Activated naive CD4-positive, alpha-beta T cell treated with anti-CD3 and anti-CD28 coated beads, Interleukin-2, amount 50 U/mL, for 72 hours (primary cell): ENCODE data around the gene ASB3. TPM values are rescaled to one million over a fixed set of nuclear protein-coding genes. Genes with fewer than 3 reads are reported as not detected.
"Not testable (repeated sequence)": the region's sequence is repeated elsewhere in the genome, so short reads cannot be mapped to it uniquely, and the experiment has no call there.

Source experiments
- ATAC-seq, 2 donors: fragments of 150-1000 bp; cut with Tn5 transposase; 2 replicates each; pipeline ENCODE4 v1.10.0; 2021; ENCODE audit warnings: mild to moderate bottlenecking in 2 of 2, moderate library complexity in 2 of 2
- DNase-seq, 2 donors: peaks; one replicate each; pipeline ENCODE4 v3.0.0; 2021 to 2022; ENCODE audit warnings: low spot score in 2 of 2
- H3K27ac Mint-ChIP-seq, 2 donors: one replicate each; pipeline ENCODE4 v1.8.0; 2022; ENCODE audit warnings: mild to moderate bottlenecking in 2 of 2, mixed read lengths in 2 of 2
- H3K36me3 Mint-ChIP-seq, 2 donors: one replicate each; pipeline ENCODE4 v1.8.0; 2022; ENCODE audit warnings: mixed read lengths in 2 of 2
- H3K9me3 Mint-ChIP-seq, 2 donors: one replicate each; pipeline ENCODE4 v1.8.0; 2022; ENCODE audit warnings: mixed read lengths in 2 of 2
- total RNA-seq, 2 donors: library from RNA; stranded (reverse); gene quantifications; one replicate each; pipeline ENCODE4 v1.2.3, GENCODE V29; 2022

Gene ASB3
- total RNA-seq, 2 donors from 2014 or later = 29.7 to 34.1 TPM

GRCh38 chr2:53765767-53766166 is 21.0 kb downstream of the ASB3 start:
- Mint-ChIP-seq H3K9me3 (no peaks in the 10 kb centered on the region), H3K36me3 (peaks cover 17 to 18% of the 10 kb centered on the region in 2 donors), H3K27ac (no peak overlapping the region)
- ATAC-seq (no peak), DNase-seq (no peak)

GRCh38 chr2:53757206-53757605 is 29.5 kb downstream of the ASB3 start:
- H3K27ac Mint-ChIP-seq = peak overlapping the region in 1 of 2 donors; percentile 5

GRCh38 chr2:53756644-53757043 is 30.1 kb downstream of the ASB3 start:
- H3K27ac Mint-ChIP-seq = no peak overlapping the region
- peaks cover 0 to 5% of the 10 kb centered on the region in 2 donors for H3K9me3 Mint-ChIP-seq
- DNase-seq (no peak), ATAC-seq (no peak)
- H3K36me3 Mint-ChIP-seq = peaks cover 13 to 17% of the 10 kb centered on the region in 2 donors

More at GRCh38 chr2:53757206-53757605, 29.5 kb downstream of the ASB3 start:
- not testable (repeated sequence) for ATAC-seq, DNase-seq, H3K9me3 Mint-ChIP-seq
- H3K36me3 Mint-ChIP-seq = peaks cover 13 to 17% of the 10 kb centered on the region in 2 donors

- ATAC-seq = no peak
- H3K9me3 Mint-ChIP-seq = peaks cover 0 to 5% of the 10 kb centered on the region in 2 donors
- H3K27ac Mint-ChIP-seq = no peak overlapping the region
- no peak for DNase-seq
- H3K36me3 Mint-ChIP-seq = peaks cover 13 to 17% of the 10 kb centered on the region in 2 donors
Observed at GRCh38 chr2:53755121-53755520, 31.6 kb downstream of the ASB3 start.

- H3K9me3 Mint-ChIP-seq = peaks cover 0 to 5% of the 10 kb centered on the region in 2 donors
- peaks cover 13 to 21% of the 10 kb centered on the region in 2 donors for H3K36me3 Mint-ChIP-seq
- ATAC-seq (peak in 1 of 2 donors; percentile 73), DNase-seq (no peak)
- peak overlapping the region in 1 of 2 donors; percentile 2 for H3K27ac Mint-ChIP-seq
Observed at GRCh38 chr2:53753041-53753440, 33.7 kb downstream of the ASB3 start.

GRCh38 chr2:53752385-53752784 is 34.4 kb downstream of the ASB3 start:
- ATAC-seq (no peak), DNase-seq (no peak)
- no peak overlapping the region for H3K27ac Mint-ChIP-seq
- peaks cover 10 to 21% of the 10 kb centered on the region in 2 donors for H3K36me3 Mint-ChIP-seq
- H3K9me3 Mint-ChIP-seq = peaks cover 0 to 2% of the 10 kb centered on the region in 2 donors

GRCh38 chr2:53751728-53752127 is 35.0 kb downstream of the ASB3 start:
- ATAC-seq (peak; percentile 92 to 94), DNase-seq (no peak)
- Mint-ChIP-seq H3K9me3 (no peaks in the 10 kb centered on the region), H3K36me3 (peaks cover 5 to 17% of the 10 kb centered on the region in 2 donors), H3K27ac (peak overlapping the region in 1 of 2 donors; percentile 26)

GRCh38 chr2:53750041-53750768 is 36.5 kb downstream of the ASB3 start:
- Mint-ChIP-seq H3K9me3 (no peaks in the 10 kb centered on the region), H3K36me3 (peaks cover 0 to 13% of the 10 kb centered on the region in 2 donors), H3K27ac (no peak overlapping the region)
- ATAC-seq = no peak
- DNase-seq = no peak

- DNase-seq (no peak), ATAC-seq (no peak)
- no peaks in the 10 kb centered on the region for H3K9me3 Mint-ChIP-seq
- peaks cover 10 to 18% of the 10 kb centered on the region in 2 donors for H3K36me3 Mint-ChIP-seq
- H3K27ac Mint-ChIP-seq = no peak overlapping the region
Observed at GRCh38 chr2:53744395-53745065, 42.2 kb downstream of the ASB3 start.

GRCh38 chr2:53740170-53740569 is 46.6 kb downstream of the ASB3 start:
- ATAC-seq (no peak), DNase-seq (no peak)
- H3K9me3 Mint-ChIP-seq = no peaks in the 10 kb centered on the region
- no peak overlapping the region for H3K27ac Mint-ChIP-seq
- H3K36me3 Mint-ChIP-seq = peaks cover 5 to 10% of the 10 kb centered on the region in 2 donors

GRCh38 chr2:53739032-53739431 is 47.7 kb downstream of the ASB3 start:
- Mint-ChIP-seq H3K27ac (no peak overlapping the region), H3K36me3 (peaks cover 11 to 16% of the 10 kb centered on the region in 2 donors), H3K9me3 (no peaks in the 10 kb centered on the region)
- DNase-seq (no peak), ATAC-seq (no peak)

- DNase-seq (no peak), ATAC-seq (no peak)
- peak overlapping the region in 1 of 2 donors; percentile 69 for H3K27ac Mint-ChIP-seq
- peaks cover 10 to 12% of the 10 kb centered on the region in 2 donors for H3K36me3 Mint-ChIP-seq
- H3K9me3 Mint-ChIP-seq = no peaks in the 10 kb centered on the region
Observed at GRCh38 chr2:53737091-53737490, 49.7 kb downstream of the ASB3 start.

- Mint-ChIP-seq H3K36me3 (peaks cover 10 to 20% of the 10 kb centered on the region in 2 donors), H3K27ac (no peak overlapping the region), H3K9me3 (peaks cover 0 to 5% of the 10 kb centered on the region in 2 donors)
- DNase-seq = no peak
- no peak for ATAC-seq
Observed at GRCh38 chr2:53729143-53729762, 57.5 kb downstream of the ASB3 start.

- peaks cover 6 to 17% of the 10 kb centered on the region in 2 donors for H3K36me3 Mint-ChIP-seq
- peaks cover 0 to 5% of the 10 kb centered on the region in 2 donors for H3K9me3 Mint-ChIP-seq
- ATAC-seq (no peak), DNase-seq (no peak)
- no peak overlapping the region for H3K27ac Mint-ChIP-seq
Observed at GRCh38 chr2:53727921-53728320, 58.8 kb downstream of the ASB3 start.

GRCh38 chr2:53725662-53726061 is 61.1 kb downstream of the ASB3 start:
- no peak for ATAC-seq
- no peak overlapping the region for H3K27ac Mint-ChIP-seq
- peaks cover 0 to 5% of the 10 kb centered on the region in 2 donors for H3K9me3 Mint-ChIP-seq
- peaks cover 6 to 17% of the 10 kb centered on the region in 2 donors for H3K36me3 Mint-ChIP-seq
- DNase-seq = no peak

- peaks cover 0 to 7% of the 10 kb centered on the region in 2 donors for H3K9me3 Mint-ChIP-seq
- H3K36me3 Mint-ChIP-seq = peaks cover 6 to 21% of the 10 kb centered on the region in 2 donors
- DNase-seq (no peak), ATAC-seq (peak in 1 of 2 donors; percentile 16)
- no peak overlapping the region for H3K27ac Mint-ChIP-seq
Observed at GRCh38 chr2:53724536-53724935, 62.2 kb downstream of the ASB3 start.

- peaks cover 0 to 12% of the 10 kb centered on the region in 2 donors for H3K9me3 Mint-ChIP-seq
- not testable (repeated sequence) for DNase-seq, ATAC-seq, H3K27ac Mint-ChIP-seq
- H3K36me3 Mint-ChIP-seq = peaks cover 13 to 18% of the 10 kb centered on the region in 2 donors
Observed at GRCh38 chr2:53720944-53721343, 65.8 kb downstream of the ASB3 start.
